ENCODE data around the gene C19orf47. TPM values are rescaled to one million over a fixed set of nuclear protein-coding genes. Genes with fewer than 3 reads are reported as not detected.

C19orf47 gene
- total RNA-seq, 2 experiments from 2014 or later: 15.6 to 33.8 TPM

GRCh38 chr19:40365613-40366401, 17.6 kb upstream of the C19orf47 start:
- ChIA-PET POLR2A (interaction anchor here (0.5 to 1.0 kb wide), 3 partner anchors 9 to 144 kb away, joined by 3 to 4 read pairs (median 3); no protein-coding TSS in a partner anchor), CTCF (ENCODE audit: unreplicated experiment) (interaction anchor here (0.6 kb wide), 1 partner anchor 147 kb away, joined by 6 read pairs; no protein-coding TSS in a partner anchor)
- H3K27ac ChIP-seq (ENCODE audit: low read depth, low read length, poor library complexity, severe bottlenecking): no peak overlapping the region
- peak overlapping the region; percentile 57 for H3K4me3 ChIP-seq (ENCODE audit: low read depth, low read length, poor library complexity, severe bottlenecking)
- H3K9me2 ChIP-seq (ENCODE audit: insufficient read depth, low read length): no peaks in the 10 kb centered on the region
- DNase-seq (ENCODE audit: low spot score): peak; percentile 79
- no peaks in the 10 kb centered on the region for H3K36me3 ChIP-seq (ENCODE audit: insufficient read depth, low read length)
- H4K20me1 ChIP-seq (ENCODE audit: insufficient read depth, low read length): no peaks in the 10 kb centered on the region
- no peak for TF ChIP-seq CTCF (conservative IDR thresholded peaks at IDR 0.05; ENCODE audit: low read length)
- no peak for TF ChIP-seq EZH2phosphoT487 (IDR thresholded peaks at IDR 0.05; ENCODE audit: borderline replicate concordance, low read depth, low read length)
- no TSS peak for BruUV-seq (replicated peaks)
- no peaks in the 10 kb centered on the region for H3K9me3 ChIP-seq (ENCODE audit: low read length)
- intact Hi-C loops (cut with micrococcal nuclease; ENCODE audit: unreplicated experiment): loop anchor here (1.0 kb wide), 1 partner anchor 18 kb away; the partner anchor contains the start of genes C19orf47 and PLD3
- H3K4me1 ChIP-seq (ENCODE audit: insufficient read depth, low read length, poor library complexity, severe bottlenecking): peaks cover 12% of the 10 kb centered on the region
- H3K4me2 ChIP-seq (ENCODE audit: low read length): peak overlapping the region; percentile 76
- H2AFZ ChIP-seq (ENCODE audit: low read length): peak overlapping the region; percentile 76
- no peaks in the 10 kb centered on the region for H3K79me2 ChIP-seq (ENCODE audit: insufficient read depth, low read depth, low read length)

GRCh38 chr19:40365010-40365409, 16.8 kb upstream of the C19orf47 start:
- CTCF ChIA-PET (ENCODE audit: unreplicated experiment): no interaction called here

More at GRCh38 chr19:40365010-40365409, 16.8 kb upstream of the C19orf47 start:
- POLR2A ChIA-PET: interaction anchor here (1.0 kb wide), 1 partner anchor 9 kb away, joined by 3 read pairs; no protein-coding TSS in a partner anchor
- Histone ChIP-seq H2AFZ (ENCODE audit: low read length) (peak overlapping the region; percentile 76; the same call in 1 of the 2 replicates), H3K27ac (ENCODE audit: low read depth, low read length, poor library complexity, severe bottlenecking) (no peak overlapping the region), H3K79me2 (ENCODE audit: insufficient read depth, low read depth, low read length) (no peaks in the 10 kb centered on the region), H3K9me3 (ENCODE audit: low read length) (no peaks in the 10 kb centered on the region), H3K36me3 (ENCODE audit: insufficient read depth, low read length) (no peaks in the 10 kb centered on the region), H3K4me3 (ENCODE audit: low read depth, low read length, poor library complexity, severe bottlenecking) (peak overlapping the region; percentile 57), H4K20me1 (ENCODE audit: insufficient read depth, low read length) (no peaks in the 10 kb centered on the region), H3K4me2 (ENCODE audit: low read length) (peak overlapping the region; percentile 76), H3K4me1 (ENCODE audit: insufficient read depth, low read length, poor library complexity, severe bottlenecking) (peaks cover 13% of the 10 kb centered on the region), H3K9me2 (ENCODE audit: insufficient read depth, low read length) (no peaks in the 10 kb centered on the region)
- TSS peak; percentile 22 for BruUV-seq (replicated peaks)
- intact Hi-C loops (cut with micrococcal nuclease; ENCODE audit: unreplicated experiment): loop anchor here (1.0 kb wide), 1 partner anchor 17 kb away; the partner anchor contains the start of genes C19orf47 and PLD3
- no peak for DNase-seq (ENCODE audit: low spot score)
- TF ChIP-seq EZH2phosphoT487 (IDR thresholded peaks at IDR 0.05; ENCODE audit: borderline replicate concordance, low read depth, low read length): no peak
- TF ChIP-seq CTCF (conservative IDR thresholded peaks at IDR 0.05; ENCODE audit: low read length): no peak

Data from OCI-LY7 (cell line).